Activated gamma-delta T cell (primary cell): ENCODE data around the gene INTU.
"Not testable (repeated sequence)": the region's sequence is repeated elsewhere in the genome, so short reads cannot be mapped to it uniquely, and the experiment has no call there.

ENCODE experiments used
- DNase-seq: peaks from one replicate; lab custom pipeline; 2025; lab: John Stamatoyannopoulos, UW

The INTU gene

DNA sequence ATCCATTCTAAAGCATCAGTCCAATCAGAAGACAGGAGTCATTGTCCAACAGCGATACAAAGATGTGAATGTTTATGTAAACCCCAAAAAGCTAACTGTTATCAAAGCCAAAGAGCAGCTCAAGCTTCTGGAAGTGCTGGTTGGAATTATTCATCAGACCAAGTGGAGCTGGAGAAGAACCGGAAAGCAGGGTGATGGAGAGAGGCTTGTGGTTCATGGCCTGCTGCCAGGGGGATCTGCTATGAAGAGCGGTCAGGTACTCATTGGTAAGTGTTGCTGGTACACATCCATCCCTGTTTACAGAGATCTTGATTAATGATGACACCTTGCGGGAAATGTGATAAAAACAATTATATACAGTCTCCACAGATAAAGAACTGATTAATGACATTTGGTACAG, 11.0 kb downstream of the INTU start:
- DNase-seq: no peak

DNA sequence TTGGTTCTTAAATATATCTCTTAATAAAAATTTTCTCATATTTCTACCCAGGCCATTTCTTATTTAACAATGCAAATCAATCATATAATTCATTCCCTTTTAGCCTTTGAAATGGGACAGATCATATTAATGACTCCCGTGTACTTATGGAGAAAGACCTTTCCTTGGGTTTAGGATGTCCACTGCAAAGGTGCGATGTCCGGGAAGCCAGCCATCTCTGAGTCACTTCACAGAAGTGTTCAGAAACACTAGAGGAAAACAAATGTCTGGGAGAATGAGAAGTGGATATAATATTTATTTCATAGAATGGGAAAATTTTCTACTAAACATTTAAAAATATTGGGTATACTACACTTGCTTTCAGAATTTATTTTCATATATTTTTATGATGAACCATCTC, 15.3 kb downstream of the INTU start:
- DNase-seq: no peak

DNA sequence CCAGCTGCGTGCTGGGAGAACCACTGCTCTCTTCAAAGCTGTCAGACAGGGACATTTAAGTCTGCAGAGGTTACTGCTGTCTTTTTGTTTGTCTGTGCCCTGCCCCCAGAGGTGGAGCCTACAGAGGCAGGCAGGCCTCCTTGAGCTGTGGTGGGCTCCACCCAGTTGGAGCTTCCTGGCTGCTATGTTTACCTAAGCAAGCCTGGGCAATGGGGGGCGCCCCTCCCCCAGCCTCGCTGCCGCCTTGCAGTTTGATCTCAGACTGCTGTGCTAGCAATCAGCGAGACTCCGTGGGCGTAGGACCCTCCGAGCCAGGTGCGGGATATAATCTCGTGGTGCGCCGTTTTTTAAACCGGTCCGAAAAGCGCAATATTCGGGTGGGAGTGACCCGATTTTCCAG, 22.8 kb downstream of the INTU start:
- DNase-seq: not testable (repeated sequence)

DNA sequence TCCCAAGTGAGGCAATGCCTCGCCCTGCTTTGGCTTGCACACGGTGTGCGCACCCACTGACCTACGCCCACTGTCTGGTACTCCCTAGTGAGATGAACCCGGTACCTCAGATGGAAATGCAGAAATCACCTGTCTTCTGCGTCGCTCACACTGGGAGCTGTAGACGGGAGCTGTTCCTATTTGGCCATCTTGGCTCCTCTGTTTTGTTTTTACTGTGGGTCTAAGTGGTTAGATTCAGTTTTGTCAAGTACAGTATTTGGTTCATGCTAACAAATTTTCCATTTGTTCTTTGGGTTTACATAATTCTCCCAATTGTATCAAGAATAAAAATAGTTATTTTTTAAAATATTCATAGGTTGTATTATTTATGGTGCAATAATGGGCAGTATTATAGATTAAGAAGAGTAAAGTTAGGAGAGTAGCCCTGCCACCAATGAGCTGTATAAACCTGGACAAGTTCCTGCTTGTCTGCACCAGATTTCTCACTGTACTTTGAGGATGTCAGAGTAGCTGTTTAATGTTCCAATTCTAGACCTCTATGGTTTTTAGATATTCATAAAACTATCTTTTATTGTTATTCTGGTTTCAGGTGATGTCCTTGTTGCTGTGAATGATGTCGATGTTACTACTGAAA, 23.4 kb downstream of the INTU start:
- no peak for DNase-seq

DNA sequence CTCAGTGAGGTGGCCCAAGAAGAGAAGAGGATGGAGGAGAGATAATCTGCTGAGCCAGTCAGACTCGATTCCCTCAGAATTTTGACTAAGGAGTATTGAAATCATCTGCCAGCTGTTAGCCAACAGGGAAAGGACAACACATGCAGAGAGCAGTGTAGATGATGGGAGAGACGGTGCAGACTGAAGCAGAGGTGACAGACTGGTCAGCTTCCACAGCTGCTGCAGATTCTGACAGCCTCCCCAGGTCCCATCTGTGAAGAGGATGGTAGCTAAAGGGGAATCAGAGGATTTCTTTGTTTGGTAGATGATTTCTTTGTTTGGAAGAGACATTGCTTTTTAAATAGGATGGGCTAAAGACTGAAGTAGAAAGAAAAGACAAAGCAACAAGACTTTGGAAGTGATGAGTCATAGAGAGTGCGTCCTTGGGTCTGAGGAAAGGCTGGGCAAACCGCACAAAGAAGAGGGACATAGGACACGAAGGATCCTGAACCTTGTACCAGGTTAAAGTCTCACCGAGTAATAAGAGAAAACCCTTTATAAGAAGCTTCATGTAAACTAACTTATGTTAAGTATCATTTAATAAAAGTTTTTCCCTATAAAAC, 27.6 kb downstream of the INTU start:
- no peak for DNase-seq

DNA sequence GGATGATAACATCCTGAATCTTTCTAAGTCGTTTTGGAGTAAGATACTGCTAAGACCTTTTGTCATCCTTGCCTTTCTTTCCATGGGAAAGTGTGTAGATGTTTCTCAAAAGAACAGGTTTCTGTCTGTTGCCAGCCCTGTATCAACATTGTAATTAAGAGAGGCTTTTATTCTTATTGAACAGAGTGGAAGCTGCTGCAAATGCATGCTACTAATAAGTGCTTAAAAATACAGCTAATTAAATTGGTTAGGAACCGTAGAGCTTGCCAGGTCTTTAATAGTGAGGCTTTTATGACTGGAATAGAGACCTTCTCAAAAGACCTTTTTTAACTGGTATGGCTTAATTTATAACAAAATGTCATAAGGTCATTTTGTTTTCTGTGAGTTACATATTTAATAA, 34.4 kb downstream of the INTU start:
- no peak for DNase-seq

DNA sequence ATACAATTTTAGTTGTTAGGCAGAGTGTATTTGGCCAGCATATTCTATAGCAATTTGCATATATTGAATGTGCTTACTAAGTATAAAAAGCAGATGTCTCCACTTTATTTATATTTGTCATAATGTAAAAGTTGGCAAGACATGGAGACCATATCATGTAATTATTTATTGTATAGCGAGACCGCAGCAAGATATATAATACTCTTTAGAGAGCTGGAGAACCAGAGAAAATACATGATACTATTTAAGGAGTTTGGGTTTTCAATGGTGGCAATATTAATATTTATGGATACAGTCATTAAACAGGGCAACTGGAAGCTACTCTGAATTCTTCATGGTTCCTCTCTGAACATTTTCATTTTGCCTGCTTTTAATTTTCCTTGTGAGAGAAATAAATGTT, 35.0 kb downstream of the INTU start:
- no peak for DNase-seq

DNA sequence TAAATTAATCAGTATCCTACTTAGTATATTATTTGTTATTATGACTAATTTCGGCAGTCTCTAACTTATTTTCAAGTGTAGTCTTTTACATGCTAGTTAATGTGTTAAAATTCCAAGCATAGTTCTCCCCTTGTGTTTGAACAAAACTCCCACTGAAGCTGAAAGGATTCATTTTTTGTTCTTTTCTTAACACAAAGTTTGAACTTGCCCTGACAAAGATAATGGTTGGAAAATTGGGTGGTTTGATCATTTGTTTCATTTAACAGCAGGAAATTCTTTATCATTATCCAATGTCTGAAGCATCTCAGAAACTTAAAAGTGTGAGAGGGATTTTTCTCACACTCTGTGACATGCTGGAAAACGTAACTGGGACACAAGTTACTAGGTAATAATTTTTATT, 36.0 kb downstream of the INTU start:
- no peak for DNase-seq

DNA sequence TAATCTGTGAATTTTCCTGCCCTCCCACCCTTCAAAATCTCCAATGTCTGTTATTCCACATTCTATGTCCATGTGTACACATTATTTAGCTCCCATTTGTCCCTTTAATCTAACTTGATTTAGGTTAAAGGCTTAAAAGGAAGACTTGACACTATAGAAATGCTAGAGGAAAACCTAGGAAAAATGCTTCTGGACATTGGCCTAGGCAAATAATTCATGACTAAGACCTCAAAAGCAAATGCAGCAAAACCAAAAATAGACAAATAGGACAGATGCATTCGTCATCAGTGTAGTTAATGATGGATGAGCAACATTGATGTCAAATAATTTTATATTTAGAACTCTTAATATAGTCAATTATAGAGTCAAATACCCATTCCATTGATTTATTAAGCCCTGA, 36.9 kb downstream of the INTU start:
- DNase-seq: no peak

DNA sequence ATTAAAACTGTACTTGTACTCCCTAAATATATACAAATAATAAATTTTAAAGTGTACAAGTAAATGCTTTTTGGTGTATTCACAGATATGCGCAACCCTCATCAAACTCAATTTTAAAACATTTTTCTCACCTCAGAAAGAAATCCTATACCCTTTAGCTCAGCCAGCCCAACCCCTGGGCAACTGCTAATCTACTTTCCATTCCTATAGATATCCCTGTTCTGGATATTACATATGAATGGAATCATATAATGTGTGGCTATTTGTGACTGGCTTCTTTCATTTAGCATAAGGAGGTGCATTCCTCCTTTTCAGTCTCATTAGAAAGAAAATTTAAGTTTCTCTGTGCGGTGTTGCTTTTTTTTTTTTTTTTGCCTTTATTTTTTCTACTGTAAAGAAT, 39.4 kb downstream of the INTU start:
- DNase-seq: no peak

DNA sequence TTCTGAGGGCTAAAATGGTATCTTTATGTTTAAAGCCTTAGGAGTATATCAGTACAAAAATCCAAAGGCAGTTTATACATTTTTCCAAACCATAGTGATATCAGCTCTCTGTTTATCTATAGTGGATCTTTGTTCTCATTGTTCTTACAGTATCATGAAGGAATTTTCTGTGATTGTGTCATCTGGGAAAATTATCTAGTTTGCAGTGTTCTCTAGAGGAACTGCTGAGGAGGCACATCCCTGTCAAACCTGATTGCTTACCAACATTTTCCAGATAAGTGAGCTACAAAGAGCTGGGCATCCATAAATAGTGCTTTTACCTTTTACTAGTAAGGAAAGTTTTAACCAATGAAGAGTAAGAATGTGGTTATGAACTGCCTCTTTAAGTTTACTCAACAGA, 52.5 kb downstream of the INTU start:
- no peak for DNase-seq

DNA sequence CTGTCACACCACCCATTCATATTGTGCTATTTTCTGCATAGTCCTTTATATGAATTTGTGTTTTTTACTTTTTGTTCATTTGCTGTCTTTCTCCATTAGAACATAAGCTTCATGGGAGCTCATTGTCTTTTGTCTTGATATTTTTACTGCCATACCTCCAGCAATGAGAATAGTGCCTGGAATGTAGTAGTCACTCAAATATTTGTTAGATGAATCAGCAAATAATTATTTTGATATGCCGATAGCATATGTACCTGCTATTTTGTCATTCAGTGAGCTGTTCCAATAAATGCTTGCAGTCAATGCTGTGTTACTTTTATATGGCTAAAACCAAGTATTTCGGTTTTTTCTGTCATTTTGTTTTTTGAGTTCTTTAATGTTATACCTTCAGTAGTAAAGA, 53.9 kb downstream of the INTU start:
- DNase-seq: no peak

DNA sequence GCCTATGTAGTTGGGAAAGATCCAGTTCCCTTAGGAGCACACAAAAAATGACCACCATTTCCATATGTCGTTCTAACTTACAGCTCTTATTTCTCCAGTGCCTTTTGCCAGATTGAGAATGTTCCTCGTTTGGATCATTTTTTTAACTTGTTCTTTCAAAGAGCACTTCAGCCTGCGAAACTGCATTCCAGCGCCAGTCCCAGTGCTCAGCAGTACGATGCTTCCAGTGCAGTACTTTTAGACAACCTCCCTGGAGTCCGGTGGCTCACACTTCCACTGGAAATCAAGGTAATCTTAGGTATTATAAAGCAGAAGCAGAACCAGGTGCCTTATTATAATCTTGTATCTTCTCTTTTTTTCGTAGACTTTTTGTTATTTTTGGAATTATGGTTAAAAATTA, 54.8 kb downstream of the INTU start:
- no peak for DNase-seq

DNA sequence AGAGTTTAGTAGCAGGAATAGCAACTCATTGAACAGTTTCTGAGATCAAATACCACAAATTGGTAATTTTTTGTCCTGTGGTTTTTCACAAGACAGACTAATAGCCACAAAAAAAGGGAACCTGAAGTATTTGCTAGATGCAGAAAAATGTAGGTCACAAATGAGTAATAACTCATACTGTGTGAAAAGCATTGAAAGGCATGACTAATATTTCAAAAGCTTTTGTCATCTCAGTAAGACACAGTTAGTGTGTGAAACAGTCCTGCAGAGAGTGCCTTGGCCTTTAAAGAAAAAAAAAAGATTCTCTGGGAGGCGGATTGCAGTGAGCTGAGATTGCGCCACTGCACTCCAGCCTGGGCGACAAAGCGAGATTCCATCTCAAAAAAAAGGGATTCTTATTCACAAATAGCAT, 66.0 kb downstream of the INTU start:
- DNase-seq: no peak

DNA sequence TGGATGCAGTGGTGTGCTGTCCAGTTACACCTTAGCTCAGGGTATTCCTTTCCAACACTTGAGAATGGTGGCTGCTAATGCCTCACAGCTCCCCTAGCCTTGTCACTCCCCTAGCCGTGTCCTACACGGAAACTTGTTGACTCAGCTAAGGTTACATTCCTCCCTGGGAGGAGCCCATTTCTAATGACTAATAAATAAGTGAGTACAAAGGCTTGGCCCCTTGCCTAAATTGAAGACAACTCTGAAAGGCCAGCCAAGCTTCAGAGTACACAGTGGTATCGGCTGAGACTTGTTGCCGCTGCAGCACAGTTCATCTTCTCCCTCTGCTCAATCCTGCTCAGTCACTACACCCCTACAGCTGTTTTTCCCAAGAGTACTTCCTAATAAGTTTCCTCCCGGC, 76.2 kb downstream of the INTU start:
- no peak for DNase-seq

DNA sequence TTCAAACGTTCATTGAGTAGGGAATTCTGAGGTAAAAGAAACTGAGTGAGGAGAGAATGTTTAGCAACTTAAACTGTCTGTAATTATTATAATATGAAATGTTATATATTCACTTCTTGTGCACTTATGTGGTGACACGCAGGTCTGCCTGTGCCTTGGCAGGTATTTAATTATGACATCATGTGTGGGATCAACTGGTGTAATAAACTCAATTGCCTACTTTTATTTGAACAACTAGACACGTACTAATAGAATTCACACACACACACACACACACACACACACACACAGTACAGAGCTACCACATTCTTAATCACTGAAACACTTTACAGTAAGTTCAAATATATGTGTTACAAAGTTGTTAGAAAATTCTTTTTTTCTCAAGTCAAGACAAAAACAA, 76.7 kb downstream of the INTU start:
- DNase-seq: no peak

DNA sequence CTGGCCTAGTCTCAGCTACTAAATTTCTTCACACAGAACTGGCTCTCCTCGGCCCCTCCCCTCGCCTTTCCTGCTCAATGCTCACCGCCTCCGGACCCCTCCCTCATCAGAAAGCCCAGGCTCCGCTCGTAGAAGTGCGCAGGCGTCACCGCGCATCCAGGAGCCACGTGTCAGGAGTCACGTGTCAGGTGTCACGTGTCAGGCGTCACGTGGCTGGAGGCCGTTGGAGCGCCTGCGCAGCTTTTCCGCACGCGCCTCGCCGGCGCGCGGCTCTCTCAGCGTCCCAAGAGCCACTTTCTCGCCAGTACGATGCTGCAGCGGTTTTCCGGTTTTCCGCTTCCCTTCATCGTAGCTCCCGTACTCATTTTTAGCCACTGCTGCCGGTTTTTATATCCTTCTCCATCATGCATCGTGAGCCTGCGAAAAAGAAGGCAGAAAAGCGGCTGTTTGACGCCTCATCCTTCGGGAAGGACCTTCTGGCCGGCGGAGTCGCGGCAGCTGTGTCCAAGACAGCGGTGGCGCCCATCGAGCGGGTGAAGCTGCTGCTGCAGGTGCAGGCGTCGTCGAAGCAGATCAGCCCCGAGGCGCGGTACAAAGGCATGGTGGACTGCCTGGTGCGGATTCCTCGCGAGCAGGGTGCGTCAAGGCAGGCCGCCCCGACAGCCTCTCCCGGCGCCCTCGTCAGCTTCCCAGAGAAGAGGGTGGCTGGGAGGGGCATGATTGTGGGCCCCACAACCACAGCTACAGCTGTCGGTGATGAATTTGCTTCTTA, 97.6 kb downstream of the INTU start, which contains the start of gene SLC25A31:
TSS of gene SLC25A31 (plus strand) at position 259 of the 772 bp plus-strand sequence. CDS start at position 405, 146 bp downstream.
- DNase-seq: peak; percentile 10

DNA sequence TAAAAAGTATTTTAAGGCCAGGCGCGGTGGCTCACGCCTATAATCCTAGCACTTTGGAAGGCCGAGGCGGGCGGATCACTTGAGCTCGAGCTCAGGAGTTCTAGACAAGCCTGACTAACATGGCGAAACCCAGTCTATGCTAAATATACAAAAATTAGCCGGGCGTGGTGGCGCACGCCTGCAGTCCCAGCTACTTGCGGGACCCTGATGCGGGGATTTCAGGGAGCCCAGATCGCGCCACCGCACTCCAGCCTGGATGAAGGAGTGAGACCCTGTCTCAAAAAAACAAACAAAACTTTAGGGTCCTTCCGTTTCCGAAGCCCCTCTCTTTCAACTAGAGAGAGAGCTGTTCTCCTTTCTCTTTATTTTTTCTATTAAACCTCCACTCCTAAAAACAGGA, 98.6 kb downstream of the INTU start:
- DNase-seq: no peak

DNA sequence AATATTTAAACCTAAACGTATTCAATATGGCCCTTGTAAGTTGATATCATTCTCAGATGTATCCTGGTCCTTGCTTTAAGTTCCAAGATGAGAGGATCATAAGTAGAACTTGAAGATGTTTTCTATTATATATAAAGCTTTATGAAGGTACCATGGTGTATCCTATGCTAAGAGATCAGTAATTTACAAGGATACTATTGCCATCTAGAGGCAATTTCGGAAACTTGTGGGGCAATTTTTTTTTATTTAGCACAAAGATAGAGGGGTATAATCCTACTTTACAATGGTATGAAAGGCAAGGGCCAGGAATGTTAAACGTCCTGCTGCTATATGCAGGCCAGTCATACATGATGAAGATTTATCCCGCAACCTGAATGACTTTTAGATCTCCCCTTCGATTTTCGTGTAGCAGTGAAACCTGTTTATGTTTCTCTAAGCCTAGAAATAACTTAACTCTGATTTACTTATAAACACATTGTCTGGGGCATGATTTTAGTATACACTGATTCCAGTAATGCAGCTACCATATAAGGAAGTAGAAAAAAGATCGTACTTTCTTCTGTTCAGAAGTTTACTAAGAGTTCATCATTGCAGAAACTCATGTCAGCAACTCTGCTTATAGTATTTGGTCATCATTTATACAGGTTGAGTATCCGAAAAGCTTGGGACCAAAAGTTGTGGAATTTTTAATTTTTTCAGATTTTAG, 100.0 kb downstream of the INTU start:
- DNase-seq: no peak

DNA sequence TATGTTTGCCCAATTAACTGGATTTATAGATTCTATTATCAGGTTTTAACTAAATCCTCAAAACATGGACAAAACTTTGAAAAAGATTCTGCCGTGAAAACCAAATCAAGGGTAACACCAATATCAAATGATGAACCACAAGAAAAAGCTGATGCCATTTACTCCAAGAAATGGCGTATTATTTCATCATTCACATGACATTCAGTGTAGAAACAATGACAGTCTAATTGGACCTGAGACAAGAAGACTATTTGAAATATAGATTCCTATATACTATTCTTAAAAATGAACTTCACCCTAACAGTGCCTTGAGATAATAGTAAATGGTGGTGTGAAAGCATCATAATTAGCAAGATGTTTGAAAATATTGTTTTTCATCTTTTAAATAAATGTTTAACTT, 102.2 kb downstream of the INTU start:
- no peak for DNase-seq

DNA sequence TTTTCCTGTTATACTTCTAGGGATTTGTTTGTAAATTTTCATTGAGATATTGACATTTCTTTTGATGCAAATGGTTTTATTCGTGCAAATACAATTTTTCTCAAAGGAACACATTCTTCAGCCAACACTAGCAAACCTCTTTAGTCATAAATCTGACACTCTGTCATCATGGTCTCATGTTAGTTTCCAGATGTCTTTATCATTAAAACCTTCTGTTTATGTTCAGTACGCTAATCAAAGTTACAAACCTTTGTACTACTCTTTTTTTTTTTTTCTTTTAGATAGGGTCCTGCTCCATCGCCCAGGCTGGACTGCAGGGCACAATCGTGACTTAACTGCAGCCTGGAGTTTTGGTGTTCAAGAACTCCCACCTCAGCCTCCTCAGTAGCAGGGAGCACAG, 104.5 kb downstream of the INTU start:
- no peak for DNase-seq

DNA sequence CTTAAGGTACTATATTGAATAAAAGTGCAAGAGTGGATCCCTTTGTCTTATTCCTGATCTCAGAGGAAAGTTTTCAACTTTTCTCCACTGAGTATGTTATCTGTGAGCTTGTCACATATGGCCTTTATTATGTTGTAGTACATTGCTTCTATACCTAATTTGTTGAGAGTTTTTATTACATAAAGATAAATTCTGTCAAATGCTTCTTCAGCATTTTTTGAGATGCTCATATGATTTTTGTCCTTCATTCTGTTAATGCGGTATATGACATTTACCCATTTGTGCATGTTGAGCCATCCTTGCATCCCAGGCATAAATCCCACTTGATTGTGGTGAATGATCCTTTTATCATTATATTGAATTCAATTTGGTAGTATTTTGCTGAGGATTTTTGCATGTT, 108.5 kb downstream of the INTU start:
- no peak for DNase-seq

DNA sequence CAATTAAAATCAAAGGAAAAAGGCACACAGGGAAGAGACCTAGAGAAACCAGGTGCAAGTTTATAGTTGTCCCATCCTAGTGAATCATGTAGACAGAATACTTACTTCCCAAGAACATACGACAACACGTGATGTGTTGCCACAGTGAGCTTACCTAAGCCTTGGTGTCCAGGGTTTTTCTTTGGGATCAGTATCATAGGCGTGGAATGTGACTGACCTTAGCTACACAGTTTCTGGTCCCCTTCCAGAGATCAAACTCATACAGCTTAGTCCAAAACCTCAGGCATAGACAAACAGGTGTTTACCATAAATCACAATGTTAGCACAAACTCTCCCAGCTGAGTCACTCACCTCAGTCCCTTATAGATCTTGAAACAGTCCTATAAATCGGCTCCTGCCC, 115.1 kb downstream of the INTU start:
- DNase-seq: no peak
